GM13976 (cell line): ENCODE data around the gene DAPK2.
"Not testable (repeated sequence)": the region's sequence is repeated elsewhere in the genome, so short reads cannot be mapped to it uniquely, and the experiment has no call there.

Source experiments
- DNase-seq: peaks from one replicate; pipeline ENCODE4 v3.0.0; 2012; ENCODE audit warnings: low spot score
- in situ Hi-C: fragments of 300-500 bp; cut with MboI; formaldehyde crosslinking; loops from one replicate; pipeline ENCODE4 v1.12.0; 2022; ENCODE audit warnings: low sequenced_read_pairs, mixed read lengths, inconsistent platforms; ENCODE audit not compliant: unreplicated experiment
- TF ChIP-seq, protein P1 (sequence below): IDR thresholded peaks from 2 replicates; pipeline ENCODE4 v1.5.1; 2012; ENCODE audit warnings: borderline replicate concordance, mild to moderate bottlenecking; ENCODE audit not compliant: insufficient read depth; ENCODE audit errors: extremely low read depth, missing control alignments, control extremely low read depth

The DAPK2 gene

DNA sequence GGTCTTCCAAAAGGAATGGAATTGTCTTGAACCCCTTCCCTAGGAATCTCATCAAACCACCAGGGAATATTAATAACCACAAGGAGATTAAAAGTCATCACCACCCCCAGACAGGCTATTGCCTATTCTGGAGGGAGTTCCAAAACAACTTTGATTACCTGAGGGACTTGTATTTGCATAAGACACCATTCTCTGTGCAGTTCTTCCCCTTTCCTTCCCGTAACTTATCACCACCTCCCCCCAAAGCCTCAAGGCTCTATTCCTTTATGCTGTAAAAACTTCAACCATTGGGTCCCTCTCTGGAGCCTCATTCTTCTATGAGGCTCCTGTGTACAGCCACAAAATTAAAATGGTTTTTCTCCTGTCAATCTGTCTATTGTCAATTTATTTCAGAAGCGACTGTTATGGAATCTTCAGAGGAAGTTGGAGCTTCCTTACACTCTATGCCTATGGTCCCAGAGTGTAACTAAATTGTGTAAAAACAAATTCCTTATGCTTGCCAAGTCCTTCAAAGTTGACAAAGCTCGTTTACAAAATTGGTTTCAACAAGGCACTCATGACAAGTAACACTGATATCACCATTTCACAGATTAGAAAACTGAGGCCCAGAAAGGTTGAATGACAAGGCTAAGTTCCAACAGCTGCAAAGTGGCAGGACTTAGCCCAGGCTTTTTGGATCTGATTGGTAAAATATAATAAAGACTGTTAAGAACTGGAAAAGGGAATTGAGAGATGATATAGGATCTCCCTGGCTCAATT is 144.2 kb downstream of the DAPK2 start:
- TF ChIP-seq, protein P1, sequence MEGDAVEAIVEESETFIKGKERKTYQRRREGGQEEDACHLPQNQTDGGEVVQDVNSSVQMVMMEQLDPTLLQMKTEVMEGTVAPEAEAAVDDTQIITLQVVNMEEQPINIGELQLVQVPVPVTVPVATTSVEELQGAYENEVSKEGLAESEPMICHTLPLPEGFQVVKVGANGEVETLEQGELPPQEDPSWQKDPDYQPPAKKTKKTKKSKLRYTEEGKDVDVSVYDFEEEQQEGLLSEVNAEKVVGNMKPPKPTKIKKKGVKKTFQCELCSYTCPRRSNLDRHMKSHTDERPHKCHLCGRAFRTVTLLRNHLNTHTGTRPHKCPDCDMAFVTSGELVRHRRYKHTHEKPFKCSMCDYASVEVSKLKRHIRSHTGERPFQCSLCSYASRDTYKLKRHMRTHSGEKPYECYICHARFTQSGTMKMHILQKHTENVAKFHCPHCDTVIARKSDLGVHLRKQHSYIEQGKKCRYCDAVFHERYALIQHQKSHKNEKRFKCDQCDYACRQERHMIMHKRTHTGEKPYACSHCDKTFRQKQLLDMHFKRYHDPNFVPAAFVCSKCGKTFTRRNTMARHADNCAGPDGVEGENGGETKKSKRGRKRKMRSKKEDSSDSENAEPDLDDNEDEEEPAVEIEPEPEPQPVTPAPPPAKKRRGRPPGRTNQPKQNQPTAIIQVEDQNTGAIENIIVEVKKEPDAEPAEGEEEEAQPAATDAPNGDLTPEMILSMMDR = no peak
- in situ Hi-C loops = no loop called here

DNA sequence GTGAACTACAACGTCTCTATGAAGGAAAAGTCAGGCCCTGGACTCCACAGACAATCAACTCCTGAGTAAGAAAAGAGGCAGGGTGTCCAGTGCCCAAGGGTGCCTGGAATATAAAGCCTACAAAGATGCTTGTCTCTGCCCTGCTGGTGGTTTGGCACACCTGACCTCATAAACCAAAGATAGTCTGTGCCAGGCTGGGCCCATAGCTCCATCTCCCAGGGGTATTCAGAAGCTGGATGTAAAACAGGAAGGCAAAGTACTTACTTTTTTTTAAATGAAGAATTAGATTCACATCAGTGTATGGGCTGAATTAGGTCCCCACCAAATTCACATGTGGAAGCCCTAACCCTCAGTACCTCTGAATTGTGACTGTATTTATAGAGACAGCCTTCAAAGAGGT is 146.0 kb downstream of the DAPK2 start:
- in situ Hi-C loops = no loop called here
- DNase-seq = no peak
- TF ChIP-seq, protein P1 = no peak

More for the DNA sequence above, 144.2 kb downstream of the DAPK2 start:
- DNase-seq = no peak

DNA sequence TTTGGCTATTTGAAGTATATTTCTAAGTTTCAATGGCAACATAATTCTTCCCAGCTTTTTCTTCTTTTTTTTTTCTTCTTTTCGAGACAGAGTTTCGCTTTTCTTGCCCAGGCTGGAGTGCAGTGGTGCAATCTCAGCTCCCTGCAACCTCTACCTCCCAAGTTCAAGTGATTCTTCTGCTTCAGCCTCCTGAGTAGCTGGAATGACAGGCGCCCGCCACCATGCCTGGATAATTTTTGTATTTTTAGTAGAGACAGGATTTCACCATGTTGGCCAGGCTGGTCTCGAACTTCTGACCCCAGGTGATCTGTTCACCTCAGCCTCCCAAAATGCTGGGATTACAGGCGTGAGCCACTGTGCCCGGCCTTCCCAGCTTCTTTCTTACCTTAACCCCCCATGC is 146.7 kb downstream of the DAPK2 start:
- in situ Hi-C loops = loop anchor here (25.0 kb wide), 1 partner anchor 287 kb away; no protein-coding TSS in a partner anchor
- not testable (repeated sequence) for DNase-seq

DNA sequence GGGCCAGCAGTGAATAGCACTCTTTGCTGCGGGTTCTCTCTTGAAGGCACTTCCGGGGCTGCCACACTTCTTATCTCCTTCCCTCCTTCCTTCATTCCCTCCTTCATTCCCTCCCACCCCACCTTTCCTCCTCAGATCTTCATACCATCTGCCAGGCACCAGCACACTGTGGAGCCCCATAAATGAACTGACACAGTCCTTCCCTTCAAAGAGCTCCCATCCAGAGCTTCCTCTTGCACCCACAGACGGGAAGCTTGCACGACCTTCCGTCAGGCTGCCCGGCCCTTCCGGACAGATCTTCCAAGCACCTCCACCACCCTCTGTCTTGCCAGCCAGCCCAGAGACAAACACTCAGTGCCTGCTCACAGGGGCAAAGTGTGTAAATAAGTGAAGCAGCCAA is 147.1 kb downstream of the DAPK2 start:
- no peak for DNase-seq
- TF ChIP-seq, protein P1 = no peak
- in situ Hi-C loops = loop anchor here (25.0 kb wide), 1 partner anchor 287 kb away; no protein-coding TSS in a partner anchor

DNA sequence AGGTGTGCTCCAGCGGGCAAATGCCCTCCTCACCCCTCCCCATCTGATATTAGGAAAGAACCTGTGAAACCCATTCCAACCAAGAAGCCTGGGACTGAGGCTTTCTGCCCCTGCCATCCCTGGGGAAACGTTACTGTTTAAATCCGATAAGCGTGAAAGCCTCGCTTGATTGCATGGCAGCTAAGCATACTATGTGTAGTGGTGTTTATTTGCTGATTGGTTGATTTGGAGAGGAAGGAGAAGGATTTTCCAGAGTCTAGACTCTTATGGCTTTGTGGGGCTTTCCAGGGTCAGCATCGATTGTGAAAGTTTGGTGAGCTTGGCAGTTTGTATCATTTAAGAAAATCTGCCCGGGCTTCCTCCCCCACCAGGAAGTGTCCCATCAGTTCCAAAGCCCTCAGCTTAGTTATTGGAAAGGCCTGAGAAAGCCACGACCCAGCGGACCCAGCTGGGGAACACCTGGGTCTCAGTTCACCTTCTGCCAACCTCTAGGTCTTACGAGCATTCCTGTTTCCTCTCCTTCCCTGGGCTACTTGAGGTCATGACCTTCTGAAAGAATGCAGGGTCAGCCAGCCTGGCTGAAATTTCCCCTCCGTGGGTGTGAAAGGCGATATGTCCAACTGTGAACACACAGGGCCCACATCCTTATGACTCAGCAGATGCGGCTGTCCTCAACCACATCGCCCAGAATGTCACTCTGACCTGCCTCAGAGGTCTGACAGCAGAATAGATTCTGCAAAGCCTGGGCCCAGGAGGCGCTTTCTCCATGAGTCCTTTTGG is 149.8 kb downstream of the DAPK2 start:
- in situ Hi-C loops = loop anchor here (25.0 kb wide), 1 partner anchor 284 kb away; no protein-coding TSS in a partner anchor
- TF ChIP-seq, protein P1 = no peak
- DNase-seq = peak; percentile 85

DNA sequence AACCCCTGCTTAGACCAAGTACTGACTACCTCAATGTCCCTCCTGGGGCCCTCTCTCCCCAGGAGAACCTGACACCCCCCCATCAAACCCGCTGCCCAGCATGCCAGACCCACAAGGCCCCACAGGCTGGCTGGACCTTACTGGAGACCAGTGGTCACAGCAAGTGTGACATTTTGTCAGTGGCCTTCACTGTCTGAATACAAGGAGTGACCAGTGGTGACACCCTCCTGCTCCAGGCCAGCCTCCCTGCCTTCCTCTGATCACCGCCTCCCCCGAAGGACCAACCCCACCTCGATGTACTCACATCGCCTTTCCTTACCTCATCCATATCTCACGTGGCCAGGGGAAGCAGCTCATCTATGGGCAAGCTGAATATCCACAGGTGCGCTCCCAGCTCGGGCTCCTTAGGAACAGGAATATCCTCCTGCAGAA is 150.5 kb downstream of the DAPK2 start:
- TF ChIP-seq, protein P1 = no peak
- in situ Hi-C loops = loop anchor here (25.0 kb wide), 1 partner anchor 284 kb away; no protein-coding TSS in a partner anchor
- DNase-seq = no peak
